Lung microvascular endothelial cell (primary cell): ENCODE results near the gene ADCY10. TPM values are rescaled to one million over a fixed set of nuclear protein-coding genes. Genes with fewer than 3 reads are reported as not detected.
"Not testable (repeated sequence)": the region's sequence is repeated elsewhere in the genome, so short reads cannot be mapped to it uniquely, and the experiment has no call there.

Experiments
- DNase-seq, 2 donors: peaks; one replicate each; pipeline versions ENCODE4 v3.0.0 to v3.0.0-alpha.2; 2010; ENCODE audit warnings: low read depth in 2 of 2
- total RNA-seq: library from RNA; depleted of rRNA; stranded (reverse); fragments of >200 nt; gene quantifications from 2 replicates; pipeline ENCODE4 v1.2.1, GENCODE V29; 2014

ADCY10 gene
- total RNA-seq, 1 donor from 2014 or later, result not detected

GRCh38 chr1:167926486-167926997, 12.6 kb upstream of the ADCY10 start:
- no peak for DNase-seq

GRCh38 chr1:167924543-167925231, 10.8 kb upstream of the ADCY10 start:
- no peak for DNase-seq

DNA sequence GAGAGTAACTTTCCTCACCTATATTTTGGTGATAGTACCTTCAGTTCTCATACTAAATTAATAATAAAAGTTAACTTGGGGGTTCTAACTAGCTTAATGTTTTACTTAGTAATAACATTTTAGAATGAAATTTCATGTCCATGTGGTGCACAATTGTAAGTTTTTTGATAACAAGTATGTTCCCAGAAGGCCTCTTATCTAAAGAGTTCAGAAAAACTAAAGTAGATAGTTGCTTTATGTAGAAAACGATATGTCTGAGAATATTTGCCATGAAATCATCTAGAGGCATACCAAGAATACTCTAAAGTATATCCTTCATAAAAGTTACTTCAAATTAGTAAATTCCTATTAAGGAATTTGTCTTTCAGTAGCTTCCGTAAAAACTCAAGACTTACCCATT, 10.2 kb upstream of the ADCY10 start:
- DNase-seq, result no peak

GRCh38 chr1:167923324-167924056, 9.6 kb upstream of the ADCY10 start:
- DNase-seq, result no peak

DNA sequence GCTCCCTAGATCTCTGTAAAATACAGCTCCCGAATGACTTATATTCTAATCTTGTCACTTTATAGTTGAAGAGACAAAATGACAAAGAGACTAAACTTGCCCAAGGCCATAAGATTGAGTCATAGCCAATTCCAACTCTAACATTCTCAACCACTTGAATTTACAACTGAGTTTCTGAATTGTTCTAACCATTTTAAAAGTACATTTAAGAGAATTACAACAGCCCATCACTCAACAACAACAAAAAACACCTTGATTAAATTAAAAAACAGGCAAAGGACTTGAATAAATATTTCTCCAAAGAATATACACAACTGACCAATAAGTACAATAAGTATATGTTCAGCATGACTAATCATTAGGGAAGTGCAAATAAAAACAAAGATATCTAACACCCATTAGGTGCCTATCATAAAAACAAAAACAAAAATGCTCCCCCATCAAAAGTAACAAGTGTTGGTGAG, 8.7 kb upstream of the ADCY10 start:
- no peak for DNase-seq

GRCh38 chr1:167922023-167922422, 8.1 kb upstream of the ADCY10 start:
- peak in 1 of 2 donors; percentile 10 for DNase-seq

DNA sequence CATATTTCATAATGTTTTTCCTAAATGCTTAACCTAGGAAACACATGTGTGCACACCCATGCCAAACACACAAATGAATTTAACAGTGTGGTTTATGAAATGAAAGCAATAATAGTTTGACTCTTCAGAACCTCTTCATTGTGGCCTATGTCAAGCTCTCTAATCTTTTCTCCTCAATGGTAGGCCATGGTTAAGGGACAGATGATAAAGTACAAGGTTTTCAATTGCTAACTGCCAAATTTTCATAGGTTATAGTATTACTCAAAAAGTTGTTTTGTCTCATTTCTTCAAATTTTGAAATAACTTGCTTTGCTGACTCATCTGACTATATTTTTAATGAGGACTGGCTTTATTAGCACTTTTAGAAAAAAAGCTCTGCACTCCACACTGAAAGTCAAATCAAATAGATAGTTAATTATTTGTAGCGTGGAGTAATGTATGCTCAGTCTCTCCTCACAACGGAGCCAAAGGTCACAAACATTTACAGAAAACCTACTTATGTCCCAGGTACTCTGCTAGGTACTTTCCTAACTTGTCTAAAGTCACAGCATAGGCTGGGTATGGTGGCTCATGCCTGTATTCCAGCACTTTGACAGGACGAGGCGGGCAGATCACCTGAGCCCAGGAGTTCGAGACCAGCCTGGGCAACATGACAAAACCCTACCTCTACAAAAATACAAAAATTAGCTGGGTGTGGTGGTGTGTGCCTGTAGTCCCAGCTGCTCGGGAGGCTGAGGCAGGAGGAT, 3.0 kb upstream of the ADCY10 start:
- DNase-seq, result no peak

DNA sequence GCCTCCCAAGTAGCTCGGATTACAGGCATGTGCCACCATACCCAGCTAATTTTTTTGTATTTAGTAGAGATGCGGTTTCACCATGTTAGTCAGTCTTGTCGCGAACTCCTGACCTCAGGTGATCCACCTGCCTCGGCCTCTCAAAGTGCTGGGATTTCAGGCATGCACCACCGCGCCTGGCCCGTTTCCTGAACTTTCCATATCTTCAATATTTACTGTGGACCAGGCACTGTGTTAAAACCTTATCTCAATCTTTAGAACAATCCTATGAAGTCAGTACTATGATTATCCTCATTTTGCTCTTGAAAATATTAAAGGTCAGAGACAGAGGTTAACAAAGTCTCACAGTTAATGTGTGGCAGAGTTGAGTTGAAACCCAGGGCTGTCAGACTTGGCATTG, 1.6 kb upstream of the ADCY10 start:
- DNase-seq, result no peak

DNA sequence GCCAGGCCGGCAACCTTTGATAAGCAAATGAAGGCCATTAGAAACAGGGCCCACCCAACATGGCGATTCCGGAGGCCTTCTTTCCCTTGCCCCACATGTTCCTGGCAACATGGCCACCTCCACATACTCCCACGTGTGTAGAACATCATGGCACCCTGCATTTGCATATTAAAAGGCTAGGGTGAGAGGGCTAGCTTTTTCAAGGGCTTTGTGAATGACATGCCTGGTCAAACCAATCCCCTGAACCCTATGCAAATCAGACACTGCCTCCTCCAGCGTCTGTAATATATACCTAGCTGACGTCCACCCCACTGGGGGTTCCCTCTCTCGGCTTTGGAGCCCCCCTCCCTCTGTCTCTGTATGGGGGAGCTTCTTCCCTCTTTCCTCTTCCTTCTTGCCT, 1.6 kb downstream of the ADCY10 start:
- no peak for DNase-seq

DNA sequence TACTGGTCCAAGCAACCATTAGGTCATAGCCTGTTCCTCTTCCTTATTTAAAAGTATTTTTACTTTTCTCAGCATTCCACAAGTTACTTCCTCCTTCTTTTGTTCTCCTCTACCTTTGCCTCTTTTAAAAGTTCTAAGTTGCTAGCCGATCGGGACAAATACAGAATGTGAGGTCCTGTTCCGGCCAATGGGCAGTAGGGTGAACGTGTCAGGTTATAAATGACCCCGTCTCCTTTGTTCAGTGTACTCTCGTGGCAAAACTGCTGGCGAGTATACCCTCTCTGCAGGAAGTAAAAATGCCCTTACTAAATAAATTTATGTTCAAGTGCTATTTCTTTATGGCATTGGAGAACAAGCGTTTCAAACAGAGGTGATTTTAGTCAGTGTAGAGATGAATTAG, 2.5 kb downstream of the ADCY10 start:
- peak in 1 of 2 donors; percentile 23 for DNase-seq

GRCh38 chr1:167910530-167910929, 3.4 kb downstream of the ADCY10 start:
- DNase-seq, result no peak

- no peak for DNase-seq
Measured at GRCh38 chr1:167909691-167910180, 4.2 kb downstream of the ADCY10 start.

- no peak for DNase-seq
Measured at GRCh38 chr1:167905671-167906070, 8.3 kb downstream of the ADCY10 start.

GRCh38 chr1:167905182-167905581, 8.8 kb downstream of the ADCY10 start:
- peak; percentile 8 to 37 for DNase-seq

GRCh38 chr1:167904652-167905130, 9.2 kb downstream of the ADCY10 start:
- peak; percentile 37 to 86 for DNase-seq

- no peak for DNase-seq
Measured at GRCh38 chr1:167900907-167901306, 13.0 kb downstream of the ADCY10 start.

- no peak for DNase-seq
Measured at GRCh38 chr1:167899253-167899681, 14.7 kb downstream of the ADCY10 start.

GRCh38 chr1:167898578-167899222, 15.2 kb downstream of the ADCY10 start:
- no peak for DNase-seq

DNA sequence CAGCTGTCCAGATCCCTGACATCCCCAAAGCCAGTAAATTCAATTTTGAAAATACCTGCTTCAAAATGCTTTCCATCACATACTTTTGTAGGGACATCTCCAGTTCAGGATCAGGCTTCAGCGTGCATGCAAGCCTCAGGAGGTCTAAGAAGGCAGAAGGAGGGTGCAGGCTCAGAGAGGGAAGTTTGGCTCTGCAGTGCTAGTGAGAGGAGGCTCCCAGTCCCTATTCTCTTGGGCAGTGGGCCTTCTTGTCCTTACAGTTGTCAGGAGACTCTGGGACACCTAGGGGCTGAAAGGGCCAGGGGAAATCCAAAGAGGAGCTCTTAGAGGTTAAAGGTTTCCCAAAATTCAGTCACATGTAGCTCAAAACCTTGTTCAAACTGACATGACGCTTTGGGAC, 20.1 kb downstream of the ADCY10 start:
- DNase-seq, result no peak

DNA sequence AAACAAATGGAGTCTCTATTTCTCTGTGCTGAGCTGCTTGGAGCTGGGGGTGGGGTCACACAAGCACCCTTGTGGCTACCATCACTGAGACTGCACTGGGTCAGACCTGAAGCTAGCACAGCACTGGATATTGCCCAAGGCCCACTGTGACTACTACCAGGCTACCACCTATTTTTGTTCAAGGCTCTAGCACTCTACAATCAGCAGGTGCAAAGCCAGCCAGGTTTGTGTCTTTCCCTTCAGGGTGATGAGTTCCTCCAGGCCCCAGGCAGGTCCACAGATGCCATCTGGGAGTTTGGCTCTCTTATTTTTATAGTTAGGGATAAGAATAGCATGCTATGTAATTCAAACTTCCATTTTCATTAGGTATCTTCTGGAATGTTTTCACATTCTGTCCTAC, 23.5 kb downstream of the ADCY10 start:
- no peak for DNase-seq

GRCh38 chr1:167887187-167887586, 26.7 kb downstream of the ADCY10 start:
- not testable (repeated sequence) for DNase-seq
